ENCODE measurements around the gene KLKB1.
"Not testable (repeated sequence)": the region's sequence is repeated elsewhere in the genome, so short reads cannot be mapped to it uniquely, and the experiment has no call there.

Gene KLKB1

GRCh38 chr4:186227744-186228513, 622 bp downstream of the KLKB1 start:
- no peak for DNase-seq (ENCODE audit: low spot score)

- no peak for DNase-seq (ENCODE audit: low spot score)
Measured at GRCh38 chr4:186228514-186228894, 1.2 kb downstream of the KLKB1 start.

DNA sequence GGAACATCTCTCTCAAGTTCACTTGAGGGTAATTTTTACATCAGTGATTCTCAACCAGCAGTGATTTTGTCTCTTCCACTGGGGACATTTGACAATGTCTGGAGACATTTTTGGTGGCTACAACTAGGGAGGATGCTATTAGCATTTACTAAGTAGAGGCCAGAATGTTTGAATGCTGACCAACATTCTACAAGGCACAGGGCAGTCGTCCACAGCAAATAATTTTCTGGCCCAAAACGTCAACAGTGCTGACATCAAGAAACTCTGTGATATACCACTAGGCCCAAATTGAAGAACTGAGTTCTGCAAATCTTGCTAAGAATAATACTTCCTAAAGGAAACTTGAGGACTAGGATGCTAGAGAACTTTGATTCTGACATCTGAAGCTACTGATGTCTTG, 7.1 kb downstream of the KLKB1 start:
- no peak for DNase-seq (ENCODE audit: low spot score)

DNA sequence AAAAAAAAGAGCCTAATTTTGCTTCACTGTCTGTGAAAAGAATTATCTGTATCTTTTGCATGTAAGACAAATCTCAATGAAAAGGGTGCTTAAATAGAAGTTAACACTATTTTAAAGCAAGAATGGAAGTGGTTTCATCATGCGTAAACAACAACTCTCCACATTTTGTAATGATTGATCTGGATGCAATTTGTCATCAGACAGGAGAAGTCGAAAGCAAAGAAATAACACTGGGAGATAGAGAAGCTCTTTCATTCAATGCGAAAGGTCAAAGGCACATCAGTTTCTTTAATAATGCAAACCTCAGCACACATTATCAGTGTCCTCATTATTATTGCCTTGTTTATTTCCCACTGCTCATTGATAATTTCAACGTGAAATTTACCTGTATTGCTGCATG, 8.8 kb downstream of the KLKB1 start:
- no peak for DNase-seq (ENCODE audit: low spot score)

- DNase-seq (ENCODE audit: low spot score), result no peak
Measured at GRCh38 chr4:186240452-186240847, 13.1 kb downstream of the KLKB1 start.

GRCh38 chr4:186240848-186241491, 13.7 kb downstream of the KLKB1 start:
- DNase-seq (ENCODE audit: low spot score), result no peak

DNA sequence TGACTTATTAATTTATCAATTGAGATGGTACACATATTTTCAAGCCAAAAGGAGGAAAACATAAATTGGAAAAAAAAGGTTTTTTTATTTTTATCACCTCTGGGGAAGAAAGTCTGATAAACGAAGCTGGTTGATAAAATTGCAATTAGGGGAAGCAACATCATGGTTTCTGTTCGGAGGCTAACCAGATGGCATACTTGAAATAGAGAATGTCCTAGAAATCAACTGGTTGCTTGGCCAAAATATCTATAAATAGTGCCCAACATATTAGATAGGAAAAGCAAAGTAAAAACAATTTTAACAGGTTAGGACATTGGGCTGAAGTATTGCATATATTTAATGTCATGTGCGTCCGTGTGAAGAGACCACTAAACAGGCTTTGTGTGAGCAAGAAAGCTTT, 14.3 kb downstream of the KLKB1 start:
- DNase-seq (ENCODE audit: low spot score), result no peak

GRCh38 chr4:186242031-186242430, 14.7 kb downstream of the KLKB1 start:
- DNase-seq (ENCODE audit: low spot score), result not testable (repeated sequence)

- no peak for DNase-seq (ENCODE audit: low spot score)
Measured at GRCh38 chr4:186243331-186243730, 16.0 kb downstream of the KLKB1 start.

- DNase-seq (ENCODE audit: low spot score), result no peak
Measured at GRCh38 chr4:186244835-186245234, 17.5 kb downstream of the KLKB1 start.

GRCh38 chr4:186247062-186247752, 19.9 kb downstream of the KLKB1 start:
- DNase-seq (ENCODE audit: low spot score), result not testable (repeated sequence)

GRCh38 chr4:186248643-186249042, 21.3 kb downstream of the KLKB1 start:
- DNase-seq (ENCODE audit: low spot score), result no peak

- DNase-seq (ENCODE audit: low spot score), result no peak
Measured at GRCh38 chr4:186249785-186250754, 22.8 kb downstream of the KLKB1 start.

- no peak for DNase-seq (ENCODE audit: low spot score)
Measured at GRCh38 chr4:186250760-186251159, 23.5 kb downstream of the KLKB1 start.

DNA sequence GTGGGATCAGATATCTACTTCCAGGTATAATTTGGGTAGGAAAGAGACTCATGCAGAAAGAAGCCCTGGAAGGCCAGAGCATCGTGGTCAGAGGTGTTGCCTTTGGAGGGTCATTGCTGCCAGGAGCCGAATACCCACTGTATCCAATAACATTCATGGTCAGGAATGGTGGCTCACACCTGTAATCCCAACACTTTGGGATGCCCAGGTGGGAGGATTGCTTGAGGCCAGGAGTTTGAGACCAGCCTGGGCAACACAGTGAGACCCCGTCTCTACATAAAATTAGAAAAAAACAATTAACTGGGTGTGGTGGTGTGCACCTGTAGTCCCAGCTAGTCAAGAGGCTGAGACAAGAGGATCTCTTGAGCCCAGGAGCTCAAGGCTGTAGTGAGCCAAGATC, 27.8 kb downstream of the KLKB1 start:
- DNase-seq (ENCODE audit: low spot score), result no peak

- DNase-seq (ENCODE audit: low spot score), result no peak
Measured at GRCh38 chr4:186258216-186258811, 31.0 kb downstream of the KLKB1 start.

DNA sequence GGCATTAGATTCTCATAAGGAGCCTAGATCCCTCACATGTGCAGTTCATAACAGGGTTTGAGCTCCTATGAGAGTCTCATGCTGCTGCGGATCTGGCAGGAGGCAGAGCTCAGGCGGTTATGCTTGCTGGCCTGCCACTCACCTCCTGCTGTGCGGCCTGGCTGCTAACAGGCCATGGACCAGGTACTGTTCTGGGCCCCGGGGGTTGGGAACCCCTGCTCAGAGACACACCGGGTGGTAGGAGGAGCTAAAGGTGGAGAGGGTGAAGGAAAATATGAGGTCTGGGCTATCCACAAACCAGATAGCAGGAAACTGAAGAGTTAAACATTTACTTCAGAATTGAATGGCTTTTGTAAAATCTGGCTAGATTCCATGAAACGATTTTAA, 32.8 kb downstream of the KLKB1 start:
- no peak for DNase-seq (ENCODE audit: low spot score)

DNA sequence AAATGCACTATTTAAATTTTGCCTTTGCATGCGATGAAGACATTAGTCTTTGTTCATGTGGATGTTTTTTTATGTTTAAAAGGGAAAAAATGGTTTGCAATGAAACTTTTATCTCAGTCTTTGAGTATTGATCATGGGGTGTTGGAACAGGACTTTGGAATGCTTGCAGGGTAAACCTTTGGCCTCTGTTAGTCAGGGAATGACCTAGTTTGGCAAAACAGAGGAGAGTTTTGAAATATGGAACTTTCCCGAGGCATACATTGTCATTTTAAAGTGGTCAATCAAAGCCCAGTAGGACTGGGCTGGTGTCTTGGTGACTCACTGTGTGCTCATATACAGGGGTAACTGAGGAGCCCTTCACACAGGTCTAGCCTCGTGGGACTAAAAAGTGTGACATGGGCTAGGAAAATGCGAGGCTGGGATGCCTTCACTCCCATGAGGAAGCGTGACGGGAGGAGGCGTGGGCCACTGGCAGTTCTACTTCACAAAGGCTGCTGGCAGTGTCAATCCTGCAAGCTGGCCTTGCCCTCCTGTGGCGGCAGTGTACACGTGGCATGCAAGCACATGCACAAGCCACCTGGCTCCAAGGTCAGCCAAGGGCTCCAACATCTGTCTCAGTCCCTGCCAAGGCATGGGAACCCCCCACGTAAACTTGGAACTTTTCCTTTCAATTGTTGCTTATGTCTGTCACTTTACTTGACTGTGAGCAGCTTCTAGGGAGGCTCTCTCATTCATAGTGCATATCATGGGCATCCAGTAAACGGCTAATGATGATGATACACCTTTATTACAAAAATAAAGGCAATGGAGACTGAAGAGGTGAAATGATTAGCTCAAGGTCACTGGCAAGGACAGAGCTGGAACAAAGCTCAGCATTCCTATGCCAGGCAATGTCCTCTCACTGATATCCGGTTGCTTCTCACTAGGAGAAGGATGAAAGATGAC, 33.5 kb downstream of the KLKB1 start:
- DNase-seq (ENCODE audit: low spot score), result no peak

GRCh38 chr4:186264660-186265059, 37.4 kb downstream of the KLKB1 start:
- DNase-seq (ENCODE audit: low spot score), result no peak

DNA sequence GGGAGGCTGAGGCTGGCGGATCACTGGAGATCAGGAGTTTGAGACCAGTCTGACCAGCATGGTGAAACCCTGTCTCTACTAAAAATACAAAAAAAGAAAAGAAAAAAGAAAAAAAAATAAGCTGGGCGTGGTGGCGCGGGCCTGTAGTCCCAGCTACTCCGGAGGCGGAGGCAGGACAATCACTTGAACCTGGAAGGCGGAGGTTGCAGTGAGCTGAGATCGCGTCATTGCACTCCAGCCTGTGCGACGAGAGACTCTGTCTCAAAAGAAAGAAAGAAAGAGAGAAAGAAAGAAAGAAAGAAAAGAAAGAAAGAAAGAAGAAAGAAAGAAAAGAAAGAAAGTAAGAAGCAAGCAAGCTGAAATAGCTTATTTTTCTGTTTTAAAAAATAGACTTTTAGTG, 37.9 kb downstream of the KLKB1 start:
- not testable (repeated sequence) for DNase-seq (ENCODE audit: low spot score)
